Activated CD4-positive, alpha-beta T cell treated with anti-CD3 and anti-CD28 coated beads for 36 hours (primary cell): ENCODE measurements around the gene TNFRSF1B. TPM values are rescaled to one million over a fixed set of nuclear protein-coding genes. Genes with fewer than 3 reads are reported as not detected.

ENCODE experiments used
- ATAC-seq: fragments of 200-7000 bp; cut with Tn5 transposase; one replicate; pipeline ENCODE4 v1.10.0; 2021; ENCODE audit warnings: mild to moderate bottlenecking, moderate library complexity
- CTCF ChIA-PET: fragments of 350-600 bp; sonication (Branson Sonifier 250); formaldehyde crosslinking; loops from one replicate; lab custom pipeline; 2021; ENCODE audit warnings: antibody characterized with exemption; lab: Charles Lee
- POLR2A ChIA-PET: fragments of 350-600 bp; sonication (Branson Sonifier 250); formaldehyde crosslinking; loops from one replicate; lab custom pipeline; 2021; ENCODE audit warnings: antibody characterized with exemption, inconsistent platforms; lab: Charles Lee
- DNase-seq: peaks from one replicate; pipeline ENCODE4 v3.0.0-alpha.2; 2020
- H3K27ac Mint-ChIP-seq: one replicate; pipeline ENCODE4 v1.8.0; 2021; ENCODE audit warnings: mixed read lengths
- H3K27me3 Mint-ChIP-seq: one replicate; pipeline ENCODE4 v1.8.0; 2021; ENCODE audit warnings: mixed read lengths
- H3K36me3 Mint-ChIP-seq: one replicate; pipeline ENCODE4 v1.8.0; 2021; ENCODE audit warnings: low read depth, mixed read lengths
- H3K4me1 Mint-ChIP-seq: one replicate; pipeline ENCODE4 v1.8.0; 2021; ENCODE audit warnings: mixed read lengths
- H3K4me3 Mint-ChIP-seq: one replicate; pipeline ENCODE4 v1.8.0; 2021; ENCODE audit warnings: mild to moderate bottlenecking, moderate library complexity, mixed read lengths
- H3K9me3 Mint-ChIP-seq: one replicate; pipeline ENCODE4 v1.8.0; 2021; ENCODE audit warnings: low read depth, mixed read lengths
- intact Hi-C, 2 experiments: fragments of 100-400 bp; cut with DNase I in 1 of 2; cut with micrococcal nuclease in 1 of 2; formaldehyde crosslinking; loops; one replicate each; pipeline versions ENCODE4 v1.14.2 to v1.15.1; 2022 to 2024; cut with DNase I, micrococcal nuclease
- total RNA-seq, 2 experiments: library from RNA; stranded (reverse); gene quantifications; one replicate each; pipeline ENCODE4 v1.2.3, GENCODE V29; 2021

TNFRSF1B gene
- total RNA-seq, 2 experiments from 2014 or later, result 107 to 116 TPM

DNA sequence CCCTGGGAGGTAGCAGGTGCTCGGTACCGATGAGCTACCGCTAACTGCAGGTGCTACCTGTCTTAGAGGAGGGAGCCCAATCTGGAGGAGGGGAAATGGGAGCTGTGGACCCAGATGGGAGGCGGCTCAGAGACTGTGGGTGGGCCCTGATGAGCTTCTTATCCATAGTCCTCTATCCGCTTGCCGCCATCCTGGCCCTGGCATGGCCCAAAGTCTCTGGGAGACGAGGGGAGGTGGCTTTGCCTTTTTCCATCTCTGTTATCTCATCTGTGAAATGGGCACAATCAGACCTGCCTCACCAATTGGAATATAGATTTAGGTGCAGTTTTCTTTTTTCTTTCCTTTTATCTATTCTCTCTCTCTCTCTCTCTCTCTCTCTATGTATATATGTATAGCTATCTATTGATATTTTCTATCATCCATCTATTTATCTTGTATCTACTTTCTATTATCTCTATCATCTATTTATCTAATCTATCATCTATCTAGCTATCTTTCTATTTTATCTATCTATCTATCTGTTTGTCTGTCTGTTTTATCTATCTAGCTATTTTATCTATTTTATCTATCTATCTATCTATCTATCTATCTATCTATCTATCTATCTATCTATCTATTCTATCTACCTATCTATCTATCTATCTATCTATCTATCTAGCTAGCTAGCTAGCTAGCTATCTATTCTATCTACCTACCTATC is 16.5 kb downstream of the TNFRSF1B start:
- Mint-ChIP-seq H3K9me3 (no peaks in the 10 kb centered on the region), H3K4me1 (peaks cover 65% of the 10 kb centered on the region), H3K27me3 (no peaks in the 10 kb centered on the region), H3K36me3 (peaks cover 19% of the 10 kb centered on the region), H3K4me3 (no peak overlapping the region), H3K27ac (no peak overlapping the region)
- DNase-seq (no peak), ATAC-seq (no peak)
- intact Hi-C loops, result no loop called here
- ChIA-PET POLR2A (interaction anchor here (0.6 to 0.8 kb wide), 3 partner anchors 9 to 34 kb away, joined by 3 read pairs; no protein-coding TSS in a partner anchor), CTCF (interaction anchor here (0.6 to 3.0 kb wide), 8 partner anchors 24 to 143 kb away, joined by 3 to 23 read pairs (median 5); no protein-coding TSS in a partner anchor)

DNA sequence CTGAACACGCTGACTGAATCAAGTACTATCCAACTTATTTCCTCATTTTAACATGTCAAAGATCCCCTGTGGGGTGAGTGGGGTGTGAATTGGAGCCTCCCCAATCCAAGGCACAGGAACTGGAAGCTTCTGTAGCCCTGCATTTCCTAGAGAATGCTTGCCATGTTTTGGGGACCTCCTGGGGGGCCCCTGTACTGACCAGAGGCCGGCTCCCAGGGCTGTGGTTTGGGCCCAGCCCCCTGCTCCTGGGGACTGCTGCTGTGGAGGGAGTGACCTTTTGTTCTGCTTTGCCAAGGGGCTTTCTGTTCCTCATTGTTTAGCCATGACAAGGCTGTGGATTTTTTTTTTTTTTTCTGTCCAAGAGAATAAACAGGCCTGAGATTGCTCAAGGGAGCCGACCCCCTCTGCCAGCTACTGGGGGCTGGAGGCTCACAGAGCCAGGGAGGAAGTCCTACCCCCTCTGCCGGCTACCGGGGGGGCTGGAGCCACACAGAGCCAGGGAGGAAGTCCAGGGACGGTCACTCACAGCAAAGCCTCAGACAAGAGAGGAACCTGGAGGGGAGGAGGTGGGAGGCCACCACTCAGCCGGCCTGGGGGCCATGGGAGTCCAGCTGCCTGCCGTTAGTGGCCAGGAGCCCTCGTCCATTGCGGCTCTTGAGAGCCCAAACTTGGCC is 17.4 kb downstream of the TNFRSF1B start:
- Mint-ChIP-seq H3K36me3 (peaks cover 21% of the 10 kb centered on the region), H3K27ac (peak overlapping the region; percentile 4), H3K4me1 (peaks cover 56% of the 10 kb centered on the region), H3K9me3 (no peaks in the 10 kb centered on the region), H3K27me3 (no peaks in the 10 kb centered on the region), H3K4me3 (no peak overlapping the region)
- CTCF ChIA-PET, result interaction anchor here (0.7 to 3.0 kb wide), 4 partner anchors 24 to 59 kb away, joined by 3 to 23 read pairs (median 6); no protein-coding TSS in a partner anchor
- DNase-seq (no peak), ATAC-seq (no peak)
- intact Hi-C loops, result no loop called here
- POLR2A ChIA-PET, result no interaction called here

DNA sequence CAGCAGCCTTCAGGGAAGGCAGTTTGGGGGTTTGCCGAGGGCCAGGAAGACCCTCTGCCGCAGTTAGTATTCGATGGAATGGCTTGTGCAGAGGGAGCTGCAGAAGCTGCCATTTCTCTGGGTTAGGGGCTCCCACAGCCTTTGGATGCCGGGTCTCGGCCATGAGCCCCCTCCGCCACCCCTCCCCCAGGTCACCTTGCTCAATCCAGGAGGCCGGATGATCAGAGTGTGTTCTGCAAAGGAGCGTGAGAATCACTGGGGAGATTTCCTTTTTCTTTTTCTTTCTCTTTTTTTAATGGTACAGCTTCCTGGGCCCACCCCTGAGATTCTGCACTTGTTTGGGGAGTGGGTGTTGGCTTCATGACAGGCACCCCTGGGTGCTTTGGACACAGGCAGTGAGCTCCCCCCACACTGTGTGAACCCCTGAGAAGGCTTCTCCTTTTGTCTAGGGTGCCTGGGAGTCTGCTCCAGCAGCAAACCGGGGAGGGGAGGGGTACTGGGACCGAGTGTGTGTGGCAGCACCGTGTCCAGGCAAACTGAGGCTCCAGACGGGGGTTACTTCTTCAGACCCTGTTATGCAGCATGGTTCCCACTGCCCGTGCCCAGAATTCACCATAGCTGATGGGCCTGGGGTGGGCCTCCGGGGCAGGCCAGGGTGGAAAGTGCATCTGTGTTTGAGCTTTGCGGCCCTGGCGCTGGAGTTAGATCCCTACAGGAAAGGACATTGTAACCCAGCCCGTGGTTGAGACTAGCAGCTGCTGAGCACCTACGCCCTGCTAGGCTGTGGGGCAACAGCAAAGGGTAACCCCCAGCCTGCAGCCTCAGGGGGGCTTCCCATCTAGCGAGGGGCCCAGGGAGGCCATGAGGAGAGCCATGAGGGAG is 18.5 kb downstream of the TNFRSF1B start:
- Mint-ChIP-seq H3K9me3 (no peaks in the 10 kb centered on the region), H3K36me3 (peaks cover 24% of the 10 kb centered on the region), H3K27me3 (no peaks in the 10 kb centered on the region), H3K4me1 (peaks cover 47% of the 10 kb centered on the region), H3K27ac (no peak overlapping the region), H3K4me3 (no peak overlapping the region)
- DNase-seq (no peak), ATAC-seq (no peak)
- intact Hi-C loops, result no loop called here
- ChIA-PET CTCF (interaction anchor here (3.2 kb wide), 1 partner anchor 60 kb away, joined by 11 read pairs; no protein-coding TSS in a partner anchor), POLR2A (no interaction called here)

DNA sequence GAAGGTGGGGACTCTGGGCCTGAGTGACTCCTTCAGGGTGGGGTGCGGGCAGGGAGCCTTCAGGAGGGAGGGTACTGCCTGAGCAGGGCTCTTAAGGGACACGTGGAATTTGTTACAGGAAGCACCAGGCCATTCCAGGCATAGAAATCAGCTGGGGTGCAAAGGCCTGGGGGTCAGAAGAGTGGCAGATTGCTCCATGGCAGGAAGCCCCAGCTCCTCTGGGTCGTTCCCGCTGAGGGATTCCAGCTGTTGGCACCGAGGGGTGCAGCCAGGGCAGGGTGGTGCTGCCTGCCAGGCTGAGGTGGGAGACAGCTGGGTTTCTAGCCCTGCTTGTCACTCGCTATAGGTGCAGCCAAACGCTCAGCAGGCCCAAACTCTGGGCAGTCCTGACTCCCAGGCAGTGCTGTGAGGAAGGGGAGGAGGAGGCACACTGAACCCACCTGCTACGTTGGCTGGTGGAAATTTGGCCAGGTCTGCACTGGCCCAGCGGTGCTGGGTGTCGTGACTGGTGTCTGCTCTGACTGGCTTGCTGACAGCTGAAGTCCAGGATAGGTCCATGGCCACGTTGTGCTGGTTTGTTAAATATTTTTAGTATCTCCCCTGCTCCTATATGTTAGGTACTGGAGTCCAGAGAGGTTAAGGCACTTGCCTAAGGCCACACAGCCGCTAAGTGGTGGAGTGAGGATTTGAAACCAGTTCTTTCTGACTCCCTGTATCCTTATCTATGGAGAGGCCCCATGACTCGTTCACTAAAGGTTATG is 19.3 kb downstream of the TNFRSF1B start:
- no peaks in the 10 kb centered on the region for H3K9me3 Mint-ChIP-seq
- H3K27me3 Mint-ChIP-seq, result no peaks in the 10 kb centered on the region
- DNase-seq (no peak), ATAC-seq (peak; percentile 17)
- intact Hi-C loops, result no loop called here
- H3K36me3 Mint-ChIP-seq, result peaks cover 23% of the 10 kb centered on the region
- H3K4me3 Mint-ChIP-seq, result no peak overlapping the region
- ChIA-PET POLR2A (no interaction called here), CTCF (interaction anchor here (1.0 to 3.2 kb wide), 2 partner anchors 46 to 61 kb away, joined by 3 to 11 read pairs; no protein-coding TSS in a partner anchor)
- no peak overlapping the region for H3K27ac Mint-ChIP-seq
- H3K4me1 Mint-ChIP-seq, result peaks cover 42% of the 10 kb centered on the region

DNA sequence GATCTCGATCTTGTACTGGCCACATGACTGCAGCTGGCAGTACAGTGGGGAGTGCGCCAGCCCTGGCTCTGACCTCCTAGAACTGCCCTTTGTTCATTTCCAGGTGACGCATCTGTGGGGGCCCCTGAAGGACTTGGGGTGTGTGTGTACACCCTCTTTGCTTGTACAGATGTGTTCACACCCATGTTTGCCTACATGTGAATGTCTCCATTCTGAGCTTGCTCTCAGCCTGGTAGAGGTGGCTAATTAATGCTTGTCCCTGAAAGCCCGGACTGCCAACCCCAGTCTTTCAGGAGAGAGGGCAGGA is 19.8 kb downstream of the TNFRSF1B start:
- Mint-ChIP-seq H3K27ac (no peak overlapping the region), H3K27me3 (no peaks in the 10 kb centered on the region), H3K4me3 (no peak overlapping the region), H3K4me1 (peaks cover 41% of the 10 kb centered on the region), H3K9me3 (no peaks in the 10 kb centered on the region), H3K36me3 (peaks cover 25% of the 10 kb centered on the region)
- ChIA-PET POLR2A (no interaction called here), CTCF (interaction anchor here (1.0 to 3.2 kb wide), 2 partner anchors 46 to 62 kb away, joined by 3 to 11 read pairs; no protein-coding TSS in a partner anchor)
- intact Hi-C loops, result no loop called here
- DNase-seq (no peak), ATAC-seq (no peak)

DNA sequence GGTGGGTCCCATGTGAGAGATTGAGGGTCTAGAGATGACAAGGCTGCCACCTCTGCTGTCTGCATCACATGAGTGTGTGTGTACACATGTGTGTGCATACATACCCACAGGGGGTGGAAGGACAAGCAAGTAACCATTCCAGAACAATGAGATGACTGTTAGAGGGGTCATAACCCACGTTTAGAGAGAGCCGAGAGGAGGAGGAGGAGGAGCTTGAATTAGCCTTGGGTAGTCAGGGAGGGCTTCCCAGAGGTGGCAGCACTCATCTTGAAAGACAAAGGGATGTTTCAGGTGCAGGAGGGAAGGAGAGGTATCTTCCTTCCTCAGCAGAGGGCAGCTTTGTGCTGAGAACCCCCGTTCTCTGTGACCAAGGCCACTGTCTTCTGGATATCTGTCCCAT is 21.3 kb downstream of the TNFRSF1B start:
- peaks cover 27% of the 10 kb centered on the region for H3K4me1 Mint-ChIP-seq
- DNase-seq (no peak), ATAC-seq (no peak)
- no peak overlapping the region for H3K4me3 Mint-ChIP-seq
- no peak overlapping the region for H3K27ac Mint-ChIP-seq
- no peaks in the 10 kb centered on the region for H3K27me3 Mint-ChIP-seq
- intact Hi-C loops, result no loop called here
- ChIA-PET CTCF (interaction anchor here (0.6 to 3.2 kb wide), 2 partner anchors 63 to 369 kb away, joined by 4 to 11 read pairs; no protein-coding TSS in a partner anchor), POLR2A (no interaction called here)
- no peaks in the 10 kb centered on the region for H3K9me3 Mint-ChIP-seq
- H3K36me3 Mint-ChIP-seq, result peaks cover 33% of the 10 kb centered on the region

DNA sequence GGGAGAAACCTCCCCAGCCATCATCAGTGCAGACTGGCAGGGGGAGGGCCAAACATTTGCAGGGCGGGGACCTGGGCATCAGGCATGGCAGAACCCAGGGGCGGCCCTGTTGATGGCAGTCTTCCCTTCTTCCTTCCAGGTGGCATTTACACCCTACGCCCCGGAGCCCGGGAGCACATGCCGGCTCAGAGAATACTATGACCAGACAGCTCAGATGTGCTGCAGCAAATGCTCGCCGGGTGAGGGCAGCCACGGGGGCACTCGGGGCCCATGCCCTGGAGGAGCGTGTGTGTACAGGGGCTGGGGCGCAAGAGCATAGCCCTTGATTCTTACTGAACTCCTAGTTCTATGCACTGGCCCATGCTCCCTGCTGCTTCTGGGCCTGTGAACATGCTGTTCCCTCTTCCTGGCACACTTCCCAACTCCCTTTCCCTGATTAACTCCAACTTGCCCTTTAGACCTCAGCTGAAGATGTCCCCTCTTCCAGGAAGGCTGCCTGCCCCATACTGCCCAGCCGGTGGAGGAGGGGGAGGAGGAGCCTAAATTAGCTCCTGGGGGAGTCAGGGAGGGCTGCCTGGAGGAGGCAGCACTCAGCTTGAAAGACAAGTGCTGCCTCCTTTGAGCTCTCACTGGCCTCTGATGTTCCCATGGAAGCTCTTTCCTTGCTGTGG is 22.0 kb downstream of the TNFRSF1B start:
- DNase-seq (no peak), ATAC-seq (no peak)
- Mint-ChIP-seq H3K4me3 (no peak overlapping the region), H3K36me3 (peaks cover 35% of the 10 kb centered on the region), H3K4me1 (peaks cover 22% of the 10 kb centered on the region), H3K27me3 (no peaks in the 10 kb centered on the region), H3K27ac (no peak overlapping the region), H3K9me3 (no peaks in the 10 kb centered on the region)
- ChIA-PET CTCF (interaction anchor here (1.0 kb wide), 2 partner anchors 9 to 61 kb away, joined by 3 to 4 read pairs; no protein-coding TSS in a partner anchor), POLR2A (no interaction called here)
- intact Hi-C loops, result no loop called here

DNA sequence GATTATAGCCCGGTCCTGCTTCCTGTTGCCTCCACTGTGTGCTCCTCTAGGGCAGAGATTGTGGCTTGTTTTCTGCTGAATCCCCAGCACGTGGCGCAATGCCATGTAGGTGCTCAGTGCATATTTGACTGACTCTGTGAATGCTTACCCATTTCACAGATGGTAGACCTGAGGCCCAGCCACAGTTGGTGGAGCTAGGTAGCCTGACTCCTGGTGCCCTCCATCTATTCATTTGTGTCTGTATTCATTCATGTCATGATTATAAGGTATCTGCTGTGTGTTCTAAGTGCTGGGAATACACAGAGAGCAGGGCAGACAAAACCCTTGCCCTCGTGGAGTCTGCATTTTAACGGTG is 22.5 kb downstream of the TNFRSF1B start:
- ATAC-seq (no peak), DNase-seq (no peak)
- H3K27me3 Mint-ChIP-seq, result no peaks in the 10 kb centered on the region
- no peak overlapping the region for H3K4me3 Mint-ChIP-seq
- peaks cover 40% of the 10 kb centered on the region for H3K36me3 Mint-ChIP-seq
- no peak overlapping the region for H3K27ac Mint-ChIP-seq
- ChIA-PET CTCF (interaction anchor here (1.0 kb wide), 2 partner anchors 10 to 62 kb away, joined by 3 to 4 read pairs; no protein-coding TSS in a partner anchor), POLR2A (no interaction called here)
- intact Hi-C loops, result no loop called here
- H3K4me1 Mint-ChIP-seq, result peaks cover 25% of the 10 kb centered on the region
- H3K9me3 Mint-ChIP-seq, result no peaks in the 10 kb centered on the region

DNA sequence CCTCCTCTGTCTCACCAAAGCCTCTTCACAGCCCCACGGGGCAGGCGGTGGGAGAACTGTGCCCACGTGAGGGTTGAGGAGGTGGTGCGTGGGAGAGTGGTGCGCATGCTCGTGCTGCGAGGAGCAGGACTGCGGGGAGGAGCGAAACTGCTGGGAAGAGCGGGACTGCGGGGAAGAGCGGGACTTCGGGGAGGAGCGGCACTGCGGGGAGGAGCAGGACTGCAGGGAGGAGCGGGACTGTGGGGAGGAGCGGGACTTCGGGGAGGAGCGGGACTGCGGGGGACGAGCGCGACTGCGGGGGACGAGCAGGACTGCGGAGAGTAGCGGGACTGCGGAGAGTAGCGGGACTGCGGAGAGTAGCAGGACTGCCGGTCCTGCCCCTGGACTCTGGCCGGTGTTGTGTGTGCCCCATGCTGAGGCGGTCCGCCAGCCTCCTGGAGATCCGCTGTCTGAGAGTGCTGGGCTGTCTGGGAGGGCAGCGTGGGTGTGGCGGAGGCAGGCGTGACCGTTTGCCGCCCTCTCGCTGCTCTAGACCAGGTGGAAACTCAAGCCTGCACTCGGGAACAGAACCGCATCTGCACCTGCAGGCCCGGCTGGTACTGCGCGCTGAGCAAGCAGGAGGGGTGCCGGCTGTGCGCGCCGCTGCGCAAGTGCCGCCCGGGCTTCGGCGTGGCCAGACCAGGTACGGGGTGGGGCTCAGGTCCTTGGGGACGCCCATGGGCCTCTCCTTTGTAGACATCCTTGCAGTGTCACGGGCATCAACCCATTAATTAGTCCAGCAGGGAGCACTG is 24.6 kb downstream of the TNFRSF1B start:
- no peak for DNase-seq
- ChIA-PET CTCF (interaction anchor here (1.5 kb wide), 1 partner anchor 67 kb away, joined by 7 read pairs; no protein-coding TSS in a partner anchor), POLR2A (interaction anchor here (0.6 kb wide), 1 partner anchor 283 kb away, joined by 3 read pairs; no protein-coding TSS in a partner anchor)
- intact Hi-C loops, result no loop called here
- Mint-ChIP-seq H3K4me3 (no peak overlapping the region), H3K4me1 (peaks cover 17% of the 10 kb centered on the region), H3K27ac (no peak overlapping the region), H3K36me3 (peaks cover 53% of the 10 kb centered on the region), H3K27me3 (no peaks in the 10 kb centered on the region), H3K9me3 (no peaks in the 10 kb centered on the region)
- ATAC-seq, result no peak
